Ishikawa (cell line): Measurements from ENCODE around the gene ATP2C1.

ENCODE experiments used
- CEBPB ChIP-seq: IDR thresholded peaks from 2 replicates; pipeline ENCODE4 v1.6.1; 2012
- EP300 ChIP-seq: IDR thresholded peaks from 2 replicates; pipeline ENCODE4 v1.6.1; 2012; ENCODE audit warnings: borderline replicate concordance
- FOXM1 ChIP-seq: IDR thresholded peaks from 2 replicates; pipeline ENCODE4 v1.6.1; 2012; ENCODE audit warnings: low read depth, borderline replicate concordance
- NFIC ChIP-seq: IDR thresholded peaks from 2 replicates; pipeline ENCODE4 v1.6.1; 2012
- RAD21 ChIP-seq: IDR thresholded peaks from 2 replicates; pipeline ENCODE4 v1.6.1; 2012; ENCODE audit warnings: low read depth
- TAF1 ChIP-seq: IDR thresholded peaks from 2 replicates; pipeline ENCODE4 v1.6.1; 2012; ENCODE audit warnings: low read depth, mild to moderate bottlenecking
- TCF12 ChIP-seq: IDR thresholded peaks from 2 replicates; pipeline ENCODE4 v1.6.1; 2012; ENCODE audit warnings: low read depth
- YY1 ChIP-seq: IDR thresholded peaks from 2 replicates; pipeline ENCODE4 v1.6.1; 2012; ENCODE audit warnings: low read depth
- TF ChIP-seq, protein P1 (sequence below): IDR thresholded peaks from 2 replicates; pipeline ENCODE4 v1.6.1; 2012; ENCODE audit warnings: low read depth, mild to moderate bottlenecking
- TF ChIP-seq, protein P2 (sequence below): IDR thresholded peaks from 2 replicates; pipeline ENCODE4 v1.6.1; 2012

DNA sequence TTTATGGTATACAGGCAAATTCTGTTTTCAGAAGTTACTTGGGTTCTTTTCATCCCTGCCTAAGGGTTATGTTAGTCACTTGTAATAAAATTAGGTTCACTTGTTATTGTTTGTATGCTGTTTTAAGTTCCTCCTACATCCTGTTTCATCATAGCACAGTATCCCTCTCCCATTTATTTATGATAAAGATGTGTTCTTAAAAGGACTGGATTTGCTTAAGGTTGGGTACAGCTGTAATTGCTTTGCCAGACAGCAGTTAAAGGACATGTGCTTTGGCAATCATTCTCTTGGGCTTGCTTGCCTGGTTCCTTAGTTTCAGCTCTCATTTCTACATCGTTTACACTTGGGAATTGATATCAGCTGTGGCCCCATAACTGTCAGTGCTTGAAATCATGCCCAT, 11.7 kb downstream of the ATP2C1 start:
- TF ChIP-seq, protein P1, sequence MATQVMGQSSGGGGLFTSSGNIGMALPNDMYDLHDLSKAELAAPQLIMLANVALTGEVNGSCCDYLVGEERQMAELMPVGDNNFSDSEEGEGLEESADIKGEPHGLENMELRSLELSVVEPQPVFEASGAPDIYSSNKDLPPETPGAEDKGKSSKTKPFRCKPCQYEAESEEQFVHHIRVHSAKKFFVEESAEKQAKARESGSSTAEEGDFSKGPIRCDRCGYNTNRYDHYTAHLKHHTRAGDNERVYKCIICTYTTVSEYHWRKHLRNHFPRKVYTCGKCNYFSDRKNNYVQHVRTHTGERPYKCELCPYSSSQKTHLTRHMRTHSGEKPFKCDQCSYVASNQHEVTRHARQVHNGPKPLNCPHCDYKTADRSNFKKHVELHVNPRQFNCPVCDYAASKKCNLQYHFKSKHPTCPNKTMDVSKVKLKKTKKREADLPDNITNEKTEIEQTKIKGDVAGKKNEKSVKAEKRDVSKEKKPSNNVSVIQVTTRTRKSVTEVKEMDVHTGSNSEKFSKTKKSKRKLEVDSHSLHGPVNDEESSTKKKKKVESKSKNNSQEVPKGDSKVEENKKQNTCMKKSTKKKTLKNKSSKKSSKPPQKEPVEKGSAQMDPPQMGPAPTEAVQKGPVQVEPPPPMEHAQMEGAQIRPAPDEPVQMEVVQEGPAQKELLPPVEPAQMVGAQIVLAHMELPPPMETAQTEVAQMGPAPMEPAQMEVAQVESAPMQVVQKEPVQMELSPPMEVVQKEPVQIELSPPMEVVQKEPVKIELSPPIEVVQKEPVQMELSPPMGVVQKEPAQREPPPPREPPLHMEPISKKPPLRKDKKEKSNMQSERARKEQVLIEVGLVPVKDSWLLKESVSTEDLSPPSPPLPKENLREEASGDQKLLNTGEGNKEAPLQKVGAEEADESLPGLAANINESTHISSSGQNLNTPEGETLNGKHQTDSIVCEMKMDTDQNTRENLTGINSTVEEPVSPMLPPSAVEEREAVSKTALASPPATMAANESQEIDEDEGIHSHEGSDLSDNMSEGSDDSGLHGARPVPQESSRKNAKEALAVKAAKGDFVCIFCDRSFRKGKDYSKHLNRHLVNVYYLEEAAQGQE = no peak
- TF ChIP-seq EP300 (no peak), YY1 (no peak), TAF1 (no peak), RAD21 (no peak), NFIC (no peak), CEBPB (no peak), TCF12 (no peak), FOXM1 (no peak)
- TF ChIP-seq, protein P2, sequence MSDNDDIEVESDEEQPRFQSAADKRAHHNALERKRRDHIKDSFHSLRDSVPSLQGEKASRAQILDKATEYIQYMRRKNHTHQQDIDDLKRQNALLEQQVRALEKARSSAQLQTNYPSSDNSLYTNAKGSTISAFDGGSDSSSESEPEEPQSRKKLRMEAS = no peak
